Measurements from ENCODE around the gene TRAPPC11.

Gene TRAPPC11

GRCh38 chr4:183636923-183637322 lies 22.2 kb upstream of the TRAPPC11 start:
- no peak for TF ChIP-seq CTCF (IDR thresholded peaks at IDR 0.05; ENCODE audit: low read depth, low read length)
- in situ Hi-C loops (cut with HindIII; ENCODE audit: low sequenced_read_pairs) = no loop called here
- peak; percentile 55 for DNase-seq (ENCODE audit: low read depth, low spot score)
- no peak overlapping the region for H3K4me3 ChIP-seq (ENCODE audit: low read depth, low read length)

- no peak for TF ChIP-seq CTCF (IDR thresholded peaks at IDR 0.05; ENCODE audit: low read depth, low read length)
Measured at GRCh38 chr4:183637461-183637860, 21.6 kb upstream of the TRAPPC11 start.

GRCh38 chr4:183638436-183638835 lies 20.7 kb upstream of the TRAPPC11 start:
- no peak overlapping the region for H3K4me3 ChIP-seq (ENCODE audit: low read depth, low read length)
- TF ChIP-seq CTCF (IDR thresholded peaks at IDR 0.05; ENCODE audit: low read depth, low read length) = no peak
- peak; percentile 22 for DNase-seq (ENCODE audit: low read depth, low spot score)
- in situ Hi-C loops (cut with HindIII; ENCODE audit: low sequenced_read_pairs) = no loop called here

More at GRCh38 chr4:183637461-183637860, 21.6 kb upstream of the TRAPPC11 start:
- in situ Hi-C loops (cut with HindIII; ENCODE audit: low sequenced_read_pairs) = no loop called here
- H3K4me3 ChIP-seq (ENCODE audit: low read depth, low read length) = no peak overlapping the region
- peak; percentile 42 for DNase-seq (ENCODE audit: low read depth, low spot score)

GRCh38 chr4:183639291-183639690 lies 19.8 kb upstream of the TRAPPC11 start:
- TF ChIP-seq CTCF (IDR thresholded peaks at IDR 0.05; ENCODE audit: low read depth, low read length) = no peak
- H3K4me3 ChIP-seq (ENCODE audit: low read depth, low read length) = no peak overlapping the region
- DNase-seq (ENCODE audit: low read depth, low spot score) = no peak
- in situ Hi-C loops (cut with HindIII; ENCODE audit: low sequenced_read_pairs) = no loop called here

GRCh38 chr4:183645326-183645725 lies 13.8 kb upstream of the TRAPPC11 start:
- H3K4me3 ChIP-seq (ENCODE audit: low read depth, low read length) = no peak overlapping the region
- no peak for TF ChIP-seq CTCF (IDR thresholded peaks at IDR 0.05; ENCODE audit: low read depth, low read length)
- DNase-seq (ENCODE audit: low read depth, low spot score) = no peak
- in situ Hi-C loops (cut with HindIII; ENCODE audit: low sequenced_read_pairs) = no loop called here

GRCh38 chr4:183657564-183657963 lies 1.5 kb upstream of the TRAPPC11 start:
- in situ Hi-C loops (cut with HindIII; ENCODE audit: low sequenced_read_pairs) = no loop called here
- peak overlapping the region; percentile 85 for H3K4me3 ChIP-seq (ENCODE audit: low read depth, low read length)
- peak; percentile 9 for DNase-seq (ENCODE audit: low read depth, low spot score)
- TF ChIP-seq CTCF (IDR thresholded peaks at IDR 0.05; ENCODE audit: low read depth, low read length) = no peak

Measured in astrocyte of the spinal cord (primary cell).